ENCODE measurements around the gene COL23A1.

Gene COL23A1

GRCh38 chr5:178431782-178432165, 158.4 kb downstream of the COL23A1 start:
- no peak for DNase-seq

DNA sequence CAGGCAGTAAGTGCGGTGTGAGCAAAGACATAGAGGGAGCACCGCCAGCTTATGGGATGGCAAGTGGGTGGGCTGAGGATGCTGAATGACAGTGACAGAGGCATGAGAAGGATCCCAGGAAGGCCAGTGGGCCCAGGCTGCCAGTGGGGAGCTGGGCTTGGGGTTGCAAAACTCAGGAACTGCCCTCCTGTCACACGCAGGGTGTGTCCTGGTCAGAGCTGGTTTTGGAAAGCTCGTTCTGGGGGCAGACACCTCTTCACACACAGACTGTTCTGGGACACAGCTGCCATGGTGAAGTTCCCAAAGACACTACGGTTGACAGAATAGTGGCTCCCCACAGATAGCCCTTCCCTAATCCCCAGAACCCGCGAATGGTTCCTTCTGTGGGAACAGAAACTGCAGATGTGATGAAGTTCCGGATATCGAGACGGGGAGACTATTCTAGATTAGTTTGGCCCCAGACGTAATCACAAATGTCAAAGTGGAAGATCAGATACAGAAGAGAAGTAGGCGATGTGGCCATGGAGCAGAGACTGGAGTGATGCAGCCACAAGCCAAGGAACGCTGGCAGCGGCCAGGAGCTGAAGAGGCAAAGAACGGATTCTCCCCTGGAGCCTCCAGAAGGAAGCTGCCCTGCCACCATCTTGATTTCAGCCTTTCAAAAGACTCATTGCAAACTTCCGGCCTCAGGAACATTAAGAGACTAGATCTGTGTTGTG, 159.0 kb downstream of the COL23A1 start:
- DNase-seq, result no peak

GRCh38 chr5:178430186-178431062, 159.8 kb downstream of the COL23A1 start:
- DNase-seq, result no peak

DNA sequence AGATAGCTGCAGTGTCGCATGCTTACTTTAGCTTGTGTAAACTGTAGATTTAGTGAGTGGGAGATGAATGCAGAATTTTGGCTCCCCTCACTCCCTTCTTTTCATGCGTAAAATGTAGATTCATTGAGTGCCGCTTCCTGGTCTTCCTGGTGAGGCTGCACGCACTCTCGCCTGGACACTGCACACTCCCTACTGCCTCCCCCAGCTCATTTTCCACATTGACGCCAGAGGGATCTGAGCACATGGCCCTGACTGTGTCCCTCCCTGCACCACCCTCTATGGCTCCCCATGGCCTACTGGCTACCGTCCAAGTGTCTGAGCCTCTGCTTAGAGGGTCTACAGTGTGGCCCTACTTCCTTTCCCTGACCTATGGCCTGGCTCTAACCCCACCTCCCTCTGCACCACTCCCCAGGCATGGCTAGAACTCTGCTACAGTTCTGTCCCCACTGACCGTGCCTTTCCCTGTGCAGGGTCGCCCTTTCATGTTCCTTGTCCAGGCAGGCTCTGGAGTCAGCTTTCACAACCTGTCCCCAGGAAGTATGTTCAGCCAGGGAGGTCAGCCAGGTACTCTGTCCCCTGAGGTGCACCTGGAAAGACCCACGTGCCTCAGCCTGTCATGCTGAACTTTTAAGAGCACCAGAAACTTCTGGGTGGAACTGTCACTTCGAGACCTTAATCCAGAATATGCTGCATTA, 160.6 kb downstream of the COL23A1 start:
- DNase-seq, result no peak

DNA sequence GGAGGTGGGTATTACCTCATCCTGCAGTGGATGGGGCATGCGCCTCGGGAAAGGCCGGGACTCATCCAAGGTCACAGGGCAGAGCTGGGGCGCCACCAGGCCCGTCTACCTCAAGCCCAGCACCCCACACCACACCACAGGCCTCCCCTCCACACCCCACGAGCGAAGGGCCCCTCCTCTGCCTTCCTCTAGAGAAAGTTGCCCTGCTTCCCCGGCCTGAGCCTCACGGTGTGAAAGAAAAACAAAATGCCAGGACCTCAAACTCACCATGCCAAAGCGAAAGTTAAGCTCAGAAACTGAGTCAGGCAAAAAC, 161.1 kb downstream of the COL23A1 start:
- no peak for DNase-seq

DNA sequence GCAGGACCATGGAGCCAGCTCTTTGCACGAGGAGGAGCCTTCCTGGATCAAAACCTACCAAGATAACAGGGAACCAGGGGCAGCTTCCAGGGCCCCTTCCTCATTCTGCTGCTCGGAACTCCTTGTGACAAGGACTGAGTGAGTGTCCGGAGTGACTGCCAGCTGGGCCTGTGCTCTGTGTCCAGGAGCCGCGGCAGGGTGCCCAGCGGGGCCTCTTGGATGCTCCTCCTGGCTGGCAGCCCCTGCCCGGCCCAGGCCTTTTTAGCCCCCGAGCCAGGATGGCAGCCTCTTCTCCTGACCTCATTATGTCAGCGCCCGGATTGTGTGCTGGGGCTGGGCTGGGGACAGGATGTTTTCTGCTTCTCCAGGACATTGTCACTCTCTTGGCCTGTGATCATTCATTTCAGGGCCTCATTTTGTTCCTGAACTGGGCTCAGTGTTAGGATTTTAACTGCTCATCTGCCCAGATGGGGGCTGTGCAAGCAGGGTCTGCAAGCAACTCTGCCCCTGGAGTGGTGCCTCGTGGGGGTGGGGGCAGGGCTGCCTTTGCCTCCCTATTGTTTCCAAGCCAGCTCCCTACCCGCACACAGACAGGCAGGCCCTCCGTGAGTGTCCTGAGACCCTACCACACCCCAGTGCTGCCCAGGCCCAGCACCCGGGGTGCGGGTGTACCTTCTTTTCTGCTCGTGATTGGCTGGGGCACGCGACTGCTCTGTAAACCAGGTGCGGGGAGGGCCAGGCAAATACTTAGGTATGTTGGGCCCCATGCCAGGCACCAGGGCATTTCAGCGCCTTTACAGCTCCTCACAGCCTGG, 161.6 kb downstream of the COL23A1 start:
- DNase-seq, result no peak

- no peak for DNase-seq
Observed at GRCh38 chr5:178427576-178428197, 162.5 kb downstream of the COL23A1 start.

DNA sequence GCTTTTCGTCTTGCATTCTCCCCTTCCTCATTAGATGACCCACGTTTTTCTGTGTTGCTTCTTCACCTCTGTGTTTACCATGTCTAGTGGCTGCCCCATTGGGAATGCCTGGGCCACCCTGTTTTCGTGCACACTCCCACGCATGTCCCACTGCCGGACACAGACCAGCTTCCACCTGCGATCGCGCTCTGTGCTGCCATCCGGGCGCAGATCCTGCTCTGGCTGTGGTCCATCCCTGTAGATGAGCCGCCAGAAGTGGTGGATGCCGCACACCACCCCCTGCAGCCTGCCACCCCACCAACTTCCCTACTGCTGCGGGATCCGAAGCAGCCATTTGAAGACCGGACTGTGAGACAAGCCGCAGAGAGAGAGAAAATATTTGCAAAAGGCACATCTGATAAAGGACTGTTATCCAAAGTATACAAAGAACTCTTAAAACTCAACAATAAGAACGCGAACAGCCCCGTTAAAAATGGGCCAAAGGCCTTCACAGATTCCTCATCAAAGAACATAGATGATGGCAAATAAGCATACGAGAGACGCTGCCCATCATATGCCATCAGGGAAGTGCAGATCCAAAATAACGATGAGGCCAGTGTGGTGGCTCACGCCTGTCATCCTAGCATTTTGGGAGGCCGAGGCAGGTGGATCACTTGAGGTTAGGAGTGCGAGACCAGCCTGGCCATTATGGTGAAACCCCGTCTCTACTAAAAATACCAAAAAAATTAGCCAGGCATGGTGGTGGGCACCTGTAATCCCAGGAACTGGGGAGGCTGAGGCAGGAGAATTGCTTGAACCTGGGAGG, 163.7 kb downstream of the COL23A1 start:
- no peak for DNase-seq

- DNase-seq, result no peak
Observed at GRCh38 chr5:178425621-178426068, 164.5 kb downstream of the COL23A1 start.

DNA sequence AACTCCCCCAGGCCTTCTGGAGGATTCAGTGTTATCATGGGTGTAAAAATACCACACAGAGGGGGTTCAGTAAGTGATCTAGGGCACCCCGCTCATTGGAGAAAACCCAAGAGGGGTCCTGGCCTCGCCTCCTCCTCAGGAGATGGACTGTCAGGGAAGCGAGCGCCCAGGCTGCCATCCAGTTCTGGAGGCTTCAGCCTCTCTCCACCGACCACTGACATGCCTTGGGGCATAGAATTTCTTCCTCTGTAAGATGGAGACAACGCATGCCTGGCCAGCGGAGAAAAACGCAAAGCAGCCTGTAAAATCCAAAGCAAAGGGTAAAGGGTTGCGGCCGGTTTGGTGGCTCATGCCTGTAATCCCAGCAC, 165.4 kb downstream of the COL23A1 start:
- DNase-seq, result no peak

GRCh38 chr5:178423901-178424809, 166.0 kb downstream of the COL23A1 start:
- DNase-seq, result no peak

GRCh38 chr5:178423431-178423830, 166.8 kb downstream of the COL23A1 start:
- DNase-seq, result no peak

DNA sequence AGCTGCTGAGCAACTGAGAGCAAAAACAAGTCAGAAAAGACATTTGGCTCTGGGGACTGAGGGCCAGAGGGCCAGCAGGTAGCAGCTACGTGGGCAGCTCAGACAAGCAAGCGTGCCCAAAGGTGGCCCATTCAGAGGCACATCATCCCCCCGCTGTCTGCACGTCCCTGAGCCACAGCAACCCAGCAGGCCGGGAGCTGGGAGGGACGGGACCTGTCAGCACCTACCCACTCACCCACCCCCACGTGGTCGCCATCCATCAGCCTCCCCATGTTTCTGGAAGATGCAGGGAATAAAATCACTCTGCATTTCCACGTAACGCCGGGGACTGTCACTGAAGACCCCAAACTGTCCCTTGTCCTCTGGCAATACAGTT, 167.8 kb downstream of the COL23A1 start:
- no peak for DNase-seq

DNA sequence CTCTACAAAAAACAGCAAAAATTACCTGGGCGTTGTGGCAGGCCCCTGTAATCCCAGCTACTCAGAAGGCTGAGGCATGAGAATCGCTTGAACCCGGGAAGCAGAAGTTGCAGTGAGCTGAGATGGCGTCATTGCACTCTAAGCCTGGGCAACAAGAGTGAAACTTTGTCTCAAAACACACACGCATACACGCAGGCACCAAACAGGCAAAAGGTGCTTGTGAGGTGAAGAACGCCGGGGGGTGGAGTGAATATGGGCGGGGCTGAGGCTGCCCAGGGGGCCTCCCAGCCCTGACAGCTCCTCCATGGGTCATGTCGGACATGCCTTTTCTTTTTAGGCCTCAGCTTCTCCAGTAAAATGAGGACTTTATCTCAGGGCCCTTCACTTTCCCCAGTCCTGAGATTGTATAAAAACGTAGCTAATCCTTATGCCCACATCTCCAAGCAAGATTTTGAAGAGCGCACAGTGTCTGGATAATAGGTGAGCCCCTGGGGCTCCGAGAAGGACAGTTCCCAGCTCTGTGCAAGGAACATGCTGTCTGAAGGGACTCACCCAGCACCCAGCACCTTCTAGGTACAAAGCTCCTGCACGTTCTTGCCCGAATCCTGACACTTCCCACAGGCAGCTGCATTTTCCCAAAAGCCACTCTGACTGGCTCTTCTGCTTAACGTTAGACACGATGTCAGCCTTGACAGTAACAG, 168.3 kb downstream of the COL23A1 start:
- no peak for DNase-seq

GRCh38 chr5:178421128-178421527, 169.1 kb downstream of the COL23A1 start:
- DNase-seq, result no peak

DNA sequence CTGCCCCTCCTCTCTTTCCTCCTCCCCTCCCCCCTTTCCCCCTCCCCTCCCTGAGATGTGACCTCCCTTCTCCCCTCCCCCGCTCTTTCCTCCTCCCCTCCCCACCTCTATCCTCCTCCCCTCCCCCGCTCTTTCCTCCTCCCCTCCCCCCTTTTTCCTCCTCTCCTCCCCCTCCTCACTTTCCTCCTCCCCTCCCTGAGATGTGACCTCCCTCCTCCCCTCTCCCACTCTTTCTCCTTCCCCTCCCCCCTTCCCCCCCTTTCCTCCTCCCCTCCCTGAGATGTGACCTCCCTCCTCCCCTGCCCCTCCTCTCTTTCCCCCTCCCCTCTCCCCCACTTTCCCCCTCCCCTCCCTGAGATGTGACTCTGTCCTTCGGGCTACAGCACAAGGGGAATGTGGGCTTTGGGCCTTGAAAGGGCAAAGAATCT, 169.8 kb downstream of the COL23A1 start:
- DNase-seq, result no peak

GRCh38 chr5:178419651-178420050, 170.5 kb downstream of the COL23A1 start:
- no peak for DNase-seq

GRCh38 chr5:178419196-178419595, 171.0 kb downstream of the COL23A1 start:
- DNase-seq, result no peak

GRCh38 chr5:178418471-178419010, 171.7 kb downstream of the COL23A1 start:
- DNase-seq, result no peak

- DNase-seq, result no peak
Observed at GRCh38 chr5:178418031-178418430, 172.2 kb downstream of the COL23A1 start.

All from hematopoietic multipotent progenitor cell treated with erythropoietin and hydrocortisone succinate and interleukin-3 and kit ligand, for 8 days (in vitro differentiated cells).